Astrocyte of the cerebellum (primary cell): ENCODE data around the gene ABCA7.
A peak's percentile ranks its signal among the peaks of the same experiment; 100 is the strongest.

Source experiments
- DNase-seq: peaks from one replicate; pipeline ENCODE4 v3.0.0-alpha.2; 2011; ENCODE audit warnings: low read depth
- H3K4me3 ChIP-seq: 2 replicates; pipeline ENCODE4 v1.5.1; 2011; ENCODE audit warnings: mild to moderate bottlenecking, low read depth, low read length, moderate library complexity
- in situ Hi-C: cut with HindIII; loops from 2 replicates; pipeline ENCODE4 v1.10.0; 2017; ENCODE audit warnings: low sequenced_read_pairs
- TF ChIP-seq, protein P1 (sequence below): IDR thresholded peaks from 2 replicates; pipeline ENCODE4 v1.5.1; 2012; ENCODE audit warnings: low read length, low read depth, moderate library complexity, mild to moderate bottlenecking; ENCODE audit errors: missing control alignments

The ABCA7 gene

DNA sequence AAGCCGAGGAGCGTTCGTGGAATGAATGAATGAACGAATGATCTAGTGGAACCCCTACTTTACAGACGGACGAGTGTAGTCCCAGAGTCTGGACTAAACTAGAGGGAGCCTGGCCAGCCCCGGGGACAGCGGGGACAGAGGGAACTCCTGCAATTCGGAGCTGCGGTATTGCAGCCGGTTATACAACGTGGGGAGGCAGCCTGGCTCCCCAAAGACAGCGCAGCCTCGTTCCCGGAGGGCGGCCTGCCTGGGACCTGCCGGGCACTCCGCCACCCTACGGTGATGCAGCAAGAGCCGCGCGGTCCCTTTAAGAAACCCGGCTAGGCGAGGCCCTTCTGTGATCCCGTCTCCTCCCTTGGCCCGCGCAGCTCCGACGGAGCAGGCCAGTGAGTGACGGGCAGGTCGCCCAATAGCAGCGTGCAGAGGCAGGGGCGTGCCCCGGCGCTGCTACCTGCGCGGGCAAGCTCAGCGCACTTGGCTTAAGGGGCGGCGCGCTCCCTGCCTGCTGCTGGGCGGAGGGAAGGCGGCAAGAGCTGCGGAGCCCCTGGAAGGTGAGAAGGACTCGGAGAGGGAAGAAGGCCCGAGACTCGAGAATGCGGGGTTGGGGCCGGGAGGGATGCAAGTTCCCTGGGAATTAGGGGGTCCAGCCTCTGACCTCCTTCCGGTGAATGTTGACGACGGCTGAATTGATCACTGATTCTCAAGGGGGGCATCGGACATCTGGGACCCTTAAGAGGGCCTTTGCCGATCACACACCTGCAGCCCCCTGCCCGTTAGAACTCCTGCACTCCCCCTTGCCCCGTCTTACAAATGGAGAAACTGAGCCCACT lies at the start of gene ABCA7:
Gene ABCA7, plus strand, starts transcription at position 462 of the 830 bp plus-strand sequence. CDS start 1,255 bp downstream, outside the sequence.
- in situ Hi-C loops: no loop called here
- H3K4me3 ChIP-seq: peak within 1 kb of the TSS; percentile 50
- DNase-seq: peak; percentile 93
- TF ChIP-seq, protein P1, sequence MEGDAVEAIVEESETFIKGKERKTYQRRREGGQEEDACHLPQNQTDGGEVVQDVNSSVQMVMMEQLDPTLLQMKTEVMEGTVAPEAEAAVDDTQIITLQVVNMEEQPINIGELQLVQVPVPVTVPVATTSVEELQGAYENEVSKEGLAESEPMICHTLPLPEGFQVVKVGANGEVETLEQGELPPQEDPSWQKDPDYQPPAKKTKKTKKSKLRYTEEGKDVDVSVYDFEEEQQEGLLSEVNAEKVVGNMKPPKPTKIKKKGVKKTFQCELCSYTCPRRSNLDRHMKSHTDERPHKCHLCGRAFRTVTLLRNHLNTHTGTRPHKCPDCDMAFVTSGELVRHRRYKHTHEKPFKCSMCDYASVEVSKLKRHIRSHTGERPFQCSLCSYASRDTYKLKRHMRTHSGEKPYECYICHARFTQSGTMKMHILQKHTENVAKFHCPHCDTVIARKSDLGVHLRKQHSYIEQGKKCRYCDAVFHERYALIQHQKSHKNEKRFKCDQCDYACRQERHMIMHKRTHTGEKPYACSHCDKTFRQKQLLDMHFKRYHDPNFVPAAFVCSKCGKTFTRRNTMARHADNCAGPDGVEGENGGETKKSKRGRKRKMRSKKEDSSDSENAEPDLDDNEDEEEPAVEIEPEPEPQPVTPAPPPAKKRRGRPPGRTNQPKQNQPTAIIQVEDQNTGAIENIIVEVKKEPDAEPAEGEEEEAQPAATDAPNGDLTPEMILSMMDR: no peak

DNA sequence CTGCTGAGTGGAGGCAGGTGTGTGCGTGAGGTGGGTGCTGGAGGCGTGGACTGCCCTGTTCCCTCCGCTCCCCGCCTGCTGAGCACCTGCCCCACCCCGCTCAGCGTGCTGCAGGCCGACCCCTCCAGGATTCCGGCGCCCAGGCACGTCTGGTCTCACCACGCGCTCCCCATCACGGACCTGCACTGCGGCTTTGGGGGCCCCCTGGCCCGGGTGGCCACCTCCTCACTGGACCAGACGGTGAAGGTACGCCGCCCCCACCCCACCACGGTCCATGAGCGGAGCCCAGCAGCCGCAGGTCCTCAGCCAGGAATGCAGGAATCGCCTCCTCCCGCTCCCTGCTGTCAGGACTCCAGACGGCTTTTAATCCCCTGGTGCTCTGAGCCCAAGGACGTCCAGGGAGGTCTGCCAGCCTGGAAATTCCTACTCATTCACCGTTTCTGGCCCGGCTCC lies 49.8 kb upstream of the ABCA7 start:
- DNase-seq: no peak
- no peak overlapping the region for H3K4me3 ChIP-seq
- TF ChIP-seq, protein P1: no peak
- in situ Hi-C loops: no loop called here

- no peak overlapping the region for H3K4me3 ChIP-seq
- TF ChIP-seq, protein P1: no peak
- in situ Hi-C loops: no loop called here
- DNase-seq: no peak
Measured at GRCh38 chr19:990746-991145, 49.2 kb upstream of the ABCA7 start.

DNA sequence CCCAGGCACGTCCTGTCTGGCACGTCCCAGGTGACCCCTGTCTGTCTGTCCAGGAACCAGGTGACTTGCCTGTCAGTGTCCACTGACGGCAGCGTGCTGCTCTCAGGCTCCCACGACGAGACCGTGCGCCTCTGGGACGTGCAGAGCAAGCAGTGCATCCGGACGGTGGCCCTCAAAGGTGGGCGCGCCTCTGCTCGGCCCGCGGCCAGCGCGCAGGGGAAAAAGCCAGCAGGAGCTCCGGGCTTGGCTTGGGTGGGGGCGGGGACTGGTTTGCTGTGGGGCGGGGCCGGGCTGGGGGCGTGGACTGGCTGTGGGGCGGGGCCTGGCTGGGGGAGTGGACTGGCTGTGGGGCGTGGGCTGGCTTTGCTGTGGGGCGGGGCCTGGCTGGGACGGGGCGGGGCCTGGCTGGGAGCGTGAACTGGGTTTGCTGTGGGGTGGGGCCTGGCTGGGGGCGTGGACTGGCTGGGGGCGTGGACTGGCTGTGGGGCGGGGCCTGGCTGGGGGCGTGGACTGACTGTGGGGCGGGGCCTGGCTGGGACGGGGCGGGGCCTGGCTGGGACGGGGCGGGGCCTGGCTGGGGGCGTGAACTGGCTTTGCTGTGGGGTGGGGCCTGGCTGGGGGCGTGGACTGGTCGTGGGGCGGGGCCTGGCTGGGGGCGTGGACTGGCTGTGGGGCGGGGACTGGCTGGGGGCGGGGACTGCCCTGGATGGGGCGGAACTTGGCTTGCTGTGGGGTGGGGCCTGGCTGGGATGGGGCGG lies 48.6 kb upstream of the ABCA7 start:
- H3K4me3 ChIP-seq: no peak overlapping the region
- no peak for DNase-seq
- TF ChIP-seq, protein P1: no peak
- in situ Hi-C loops: no loop called here

DNA sequence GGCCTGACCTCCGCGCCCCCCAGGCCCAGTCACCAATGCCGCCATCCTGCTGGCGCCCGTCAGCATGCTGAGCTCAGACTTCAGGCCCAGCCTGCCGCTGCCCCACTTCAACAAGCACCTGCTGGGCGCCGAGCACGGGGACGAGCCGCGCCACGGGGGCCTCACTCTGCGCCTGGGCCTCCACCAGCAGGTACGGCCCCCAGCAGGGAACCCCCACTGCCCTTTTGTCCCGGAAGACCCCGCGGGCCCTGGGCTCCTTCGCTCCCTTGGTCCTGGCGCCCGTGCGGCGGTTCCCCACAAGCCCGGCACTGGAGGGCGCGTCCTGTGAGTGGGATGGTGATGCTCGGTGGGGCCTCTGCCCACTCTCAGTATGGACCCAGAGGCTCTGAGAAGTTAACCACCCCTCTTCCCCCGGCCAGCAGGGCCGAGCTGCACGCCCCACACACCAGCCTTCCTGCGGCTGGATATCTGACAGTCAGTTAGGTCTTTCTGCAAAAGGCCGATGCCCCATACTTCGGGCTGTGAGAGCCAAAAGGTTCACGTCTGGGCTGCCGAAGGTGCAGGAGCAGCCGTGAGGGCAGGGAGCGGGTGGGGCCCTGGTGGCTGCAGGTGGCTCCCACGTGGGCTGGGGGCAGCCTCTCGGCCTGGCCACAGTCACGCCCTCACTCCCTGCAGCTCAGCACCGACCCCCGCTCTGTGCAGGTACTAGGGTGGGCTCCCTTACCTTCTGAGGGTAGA lies 47.8 kb upstream of the ABCA7 start:
- TF ChIP-seq, protein P1: no peak
- H3K4me3 ChIP-seq: no peak overlapping the region
- in situ Hi-C loops: no loop called here
- DNase-seq: no peak

DNA sequence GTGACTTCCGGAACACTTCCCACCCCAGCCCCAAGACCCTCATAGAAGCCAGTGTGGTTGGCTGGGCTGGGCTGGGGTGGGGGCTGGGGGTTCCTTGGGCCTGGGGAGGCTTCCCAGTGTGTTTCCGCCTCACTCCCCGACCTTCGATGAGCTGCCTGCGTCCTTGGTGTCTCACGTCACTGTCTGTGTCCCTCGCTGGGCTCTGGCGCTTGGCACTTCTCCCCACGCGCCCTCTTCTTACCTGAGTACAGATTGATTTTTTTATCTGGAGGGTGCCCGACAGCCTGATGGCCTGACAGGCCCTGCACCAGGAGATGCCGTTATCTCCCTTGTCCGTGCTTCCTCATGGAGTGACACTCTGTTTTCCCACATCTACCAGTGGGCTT lies 47.2 kb upstream of the ABCA7 start:
- no peak overlapping the region for H3K4me3 ChIP-seq
- no peak for DNase-seq
- in situ Hi-C loops: no loop called here
- TF ChIP-seq, protein P1: no peak
